ENCODE measurements around the gene LRP1.

The LRP1 gene

DNA sequence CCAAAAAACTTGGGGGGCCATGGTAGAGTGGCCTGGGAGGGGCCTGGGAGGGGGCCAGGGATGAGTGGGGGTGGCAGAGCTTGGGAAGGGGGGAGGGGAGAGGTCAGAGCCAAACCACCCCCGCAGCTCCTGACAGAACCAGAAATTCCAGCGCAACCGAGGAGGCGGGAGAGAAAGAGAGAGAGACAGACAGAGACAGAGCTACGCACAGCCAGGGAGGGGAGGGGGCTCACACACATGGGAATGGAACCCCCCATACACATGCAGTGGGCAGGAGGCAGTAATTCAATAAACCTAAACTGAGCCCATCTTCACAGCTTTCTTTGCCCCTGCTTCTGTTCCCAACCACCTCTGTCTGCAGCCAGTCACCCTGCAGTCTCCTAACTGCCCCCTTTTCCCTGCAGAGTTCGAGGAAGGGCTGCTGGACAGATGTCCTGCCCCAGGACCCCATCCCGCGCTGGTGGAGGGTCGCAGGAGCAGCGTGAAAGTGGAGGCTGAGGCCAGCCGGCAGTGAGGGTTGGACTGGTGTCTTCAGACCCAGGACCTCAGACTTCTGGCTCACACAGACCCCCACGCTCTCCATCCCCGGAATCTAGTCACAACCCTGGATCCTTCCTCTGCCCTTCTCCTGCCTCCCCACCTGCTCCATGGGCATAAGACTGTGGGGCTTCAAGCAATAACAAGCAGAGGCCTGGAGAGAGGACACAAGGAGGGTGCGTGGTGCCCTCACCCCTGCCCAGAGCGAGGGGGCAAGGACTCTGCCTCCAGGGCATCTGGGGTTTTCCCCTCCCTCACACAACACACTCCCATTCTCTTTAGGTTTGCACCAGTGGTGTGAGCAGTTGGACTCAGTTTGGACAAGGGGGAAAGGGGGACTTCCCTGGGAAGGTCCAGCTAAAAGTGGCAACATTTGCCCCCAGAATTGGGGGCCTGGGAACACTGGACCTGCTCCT, 33.8 kb upstream of the LRP1 start:
- H3K27ac ChIP-seq (replicated peaks), result no peak overlapping the region
- no peak for TF ChIP-seq SPI1 (IDR thresholded peaks at IDR 0.05; ENCODE audit: borderline replicate concordance, low read depth)
- TF ChIP-seq POLR2AphosphoS5 (IDR thresholded peaks at IDR 0.05; ENCODE audit: low read depth), result 0 out of 2 replicates have a peak, but pooled peaks have one; percentile 31
- H3K4me3 ChIP-seq (replicated peaks; ENCODE audit: insufficient read depth, low read length), result no peak overlapping the region
- H3K27me3 ChIP-seq (ENCODE audit: insufficient read depth, poor library complexity, severe bottlenecking), result no peaks in the 10 kb centered on the region
- DNase-seq (ENCODE audit: low read depth in 1 of 2, low spot score in 1 of 2), result no peak

DNA sequence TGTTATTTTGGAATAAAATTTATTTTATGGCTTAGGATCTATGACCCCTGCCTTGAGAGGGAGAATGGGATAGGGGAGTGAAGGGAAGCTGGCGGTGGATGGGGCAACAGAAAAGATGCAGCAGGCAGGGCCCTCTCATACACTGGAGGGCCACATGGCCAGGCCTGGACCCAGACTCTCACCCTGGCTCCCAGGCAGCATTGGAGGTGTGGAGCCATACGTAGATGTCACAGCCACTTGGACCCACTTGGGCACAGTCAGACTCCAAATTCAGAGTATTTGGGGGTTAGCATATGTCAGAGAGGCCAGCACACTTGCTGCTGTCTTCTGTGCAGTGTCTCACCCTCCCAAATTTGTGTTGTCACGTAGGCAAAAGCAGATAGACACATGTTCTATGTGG, 32.8 kb upstream of the LRP1 start:
- H3K27me3 ChIP-seq (ENCODE audit: insufficient read depth, poor library complexity, severe bottlenecking), result no peaks in the 10 kb centered on the region
- no peak overlapping the region for H3K4me3 ChIP-seq (replicated peaks; ENCODE audit: insufficient read depth, low read length)
- no peak overlapping the region for H3K27ac ChIP-seq (replicated peaks)
- DNase-seq (ENCODE audit: low read depth in 1 of 2, low spot score in 1 of 2), result no peak
- TF ChIP-seq, protein P1, sequence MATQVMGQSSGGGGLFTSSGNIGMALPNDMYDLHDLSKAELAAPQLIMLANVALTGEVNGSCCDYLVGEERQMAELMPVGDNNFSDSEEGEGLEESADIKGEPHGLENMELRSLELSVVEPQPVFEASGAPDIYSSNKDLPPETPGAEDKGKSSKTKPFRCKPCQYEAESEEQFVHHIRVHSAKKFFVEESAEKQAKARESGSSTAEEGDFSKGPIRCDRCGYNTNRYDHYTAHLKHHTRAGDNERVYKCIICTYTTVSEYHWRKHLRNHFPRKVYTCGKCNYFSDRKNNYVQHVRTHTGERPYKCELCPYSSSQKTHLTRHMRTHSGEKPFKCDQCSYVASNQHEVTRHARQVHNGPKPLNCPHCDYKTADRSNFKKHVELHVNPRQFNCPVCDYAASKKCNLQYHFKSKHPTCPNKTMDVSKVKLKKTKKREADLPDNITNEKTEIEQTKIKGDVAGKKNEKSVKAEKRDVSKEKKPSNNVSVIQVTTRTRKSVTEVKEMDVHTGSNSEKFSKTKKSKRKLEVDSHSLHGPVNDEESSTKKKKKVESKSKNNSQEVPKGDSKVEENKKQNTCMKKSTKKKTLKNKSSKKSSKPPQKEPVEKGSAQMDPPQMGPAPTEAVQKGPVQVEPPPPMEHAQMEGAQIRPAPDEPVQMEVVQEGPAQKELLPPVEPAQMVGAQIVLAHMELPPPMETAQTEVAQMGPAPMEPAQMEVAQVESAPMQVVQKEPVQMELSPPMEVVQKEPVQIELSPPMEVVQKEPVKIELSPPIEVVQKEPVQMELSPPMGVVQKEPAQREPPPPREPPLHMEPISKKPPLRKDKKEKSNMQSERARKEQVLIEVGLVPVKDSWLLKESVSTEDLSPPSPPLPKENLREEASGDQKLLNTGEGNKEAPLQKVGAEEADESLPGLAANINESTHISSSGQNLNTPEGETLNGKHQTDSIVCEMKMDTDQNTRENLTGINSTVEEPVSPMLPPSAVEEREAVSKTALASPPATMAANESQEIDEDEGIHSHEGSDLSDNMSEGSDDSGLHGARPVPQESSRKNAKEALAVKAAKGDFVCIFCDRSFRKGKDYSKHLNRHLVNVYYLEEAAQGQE (IDR thresholded peaks at IDR 0.05; ENCODE audit: insufficient replicate concordance, low read depth), result no peak
- no peak for TF ChIP-seq SPI1 (IDR thresholded peaks at IDR 0.05; ENCODE audit: borderline replicate concordance, low read depth)
- no peak for TF ChIP-seq GABPA (IDR thresholded peaks at IDR 0.05; ENCODE audit: low read depth)
- TF ChIP-seq POLR2AphosphoS5 (IDR thresholded peaks at IDR 0.05; ENCODE audit: low read depth), result no peak
- TF ChIP-seq, protein P2, sequence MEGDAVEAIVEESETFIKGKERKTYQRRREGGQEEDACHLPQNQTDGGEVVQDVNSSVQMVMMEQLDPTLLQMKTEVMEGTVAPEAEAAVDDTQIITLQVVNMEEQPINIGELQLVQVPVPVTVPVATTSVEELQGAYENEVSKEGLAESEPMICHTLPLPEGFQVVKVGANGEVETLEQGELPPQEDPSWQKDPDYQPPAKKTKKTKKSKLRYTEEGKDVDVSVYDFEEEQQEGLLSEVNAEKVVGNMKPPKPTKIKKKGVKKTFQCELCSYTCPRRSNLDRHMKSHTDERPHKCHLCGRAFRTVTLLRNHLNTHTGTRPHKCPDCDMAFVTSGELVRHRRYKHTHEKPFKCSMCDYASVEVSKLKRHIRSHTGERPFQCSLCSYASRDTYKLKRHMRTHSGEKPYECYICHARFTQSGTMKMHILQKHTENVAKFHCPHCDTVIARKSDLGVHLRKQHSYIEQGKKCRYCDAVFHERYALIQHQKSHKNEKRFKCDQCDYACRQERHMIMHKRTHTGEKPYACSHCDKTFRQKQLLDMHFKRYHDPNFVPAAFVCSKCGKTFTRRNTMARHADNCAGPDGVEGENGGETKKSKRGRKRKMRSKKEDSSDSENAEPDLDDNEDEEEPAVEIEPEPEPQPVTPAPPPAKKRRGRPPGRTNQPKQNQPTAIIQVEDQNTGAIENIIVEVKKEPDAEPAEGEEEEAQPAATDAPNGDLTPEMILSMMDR (IDR thresholded peaks at IDR 0.05; ENCODE audit: insufficient read depth, low read length), result no peak

DNA sequence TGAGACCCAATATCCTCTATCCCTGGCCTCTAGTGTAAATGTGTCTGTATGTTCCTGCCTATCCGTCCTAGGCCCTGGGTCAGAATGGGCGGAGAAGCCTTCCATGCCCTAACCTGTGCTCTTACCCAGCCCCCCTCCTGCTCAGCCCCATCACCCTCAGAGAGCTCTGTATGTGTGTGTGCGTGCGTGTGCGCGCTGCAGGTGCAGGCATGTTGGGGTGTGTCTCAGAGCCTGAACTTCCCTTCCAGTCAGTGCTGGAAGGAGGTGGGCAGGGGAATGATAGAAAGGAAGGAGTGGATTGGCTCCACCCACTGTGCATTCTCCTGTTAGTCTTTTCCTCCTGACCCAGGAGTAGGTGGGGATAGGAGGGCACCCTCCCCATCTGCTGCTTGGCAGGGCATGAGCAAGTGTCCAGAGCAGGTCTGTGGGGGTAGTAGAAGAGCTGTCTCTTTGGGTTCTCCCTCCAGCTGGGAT, 32.1 kb upstream of the LRP1 start:
- TF ChIP-seq, protein P1 (IDR thresholded peaks at IDR 0.05; ENCODE audit: insufficient replicate concordance, low read depth), result no peak
- TF ChIP-seq POLR2AphosphoS5 (IDR thresholded peaks at IDR 0.05; ENCODE audit: low read depth) (no peak), SPI1 (IDR thresholded peaks at IDR 0.05; ENCODE audit: borderline replicate concordance, low read depth) (no peak), GABPA (IDR thresholded peaks at IDR 0.05; ENCODE audit: low read depth) (no peak)
- TF ChIP-seq, protein P2 (IDR thresholded peaks at IDR 0.05; ENCODE audit: insufficient read depth, low read length), result no peak
- H3K27ac ChIP-seq (replicated peaks), result no peak overlapping the region
- H3K4me3 ChIP-seq (replicated peaks; ENCODE audit: insufficient read depth, low read length), result no peak overlapping the region
- no peak for DNase-seq (ENCODE audit: low read depth in 1 of 2, low spot score in 1 of 2)
- no peaks in the 10 kb centered on the region for H3K27me3 ChIP-seq (ENCODE audit: insufficient read depth, poor library complexity, severe bottlenecking)

DNA sequence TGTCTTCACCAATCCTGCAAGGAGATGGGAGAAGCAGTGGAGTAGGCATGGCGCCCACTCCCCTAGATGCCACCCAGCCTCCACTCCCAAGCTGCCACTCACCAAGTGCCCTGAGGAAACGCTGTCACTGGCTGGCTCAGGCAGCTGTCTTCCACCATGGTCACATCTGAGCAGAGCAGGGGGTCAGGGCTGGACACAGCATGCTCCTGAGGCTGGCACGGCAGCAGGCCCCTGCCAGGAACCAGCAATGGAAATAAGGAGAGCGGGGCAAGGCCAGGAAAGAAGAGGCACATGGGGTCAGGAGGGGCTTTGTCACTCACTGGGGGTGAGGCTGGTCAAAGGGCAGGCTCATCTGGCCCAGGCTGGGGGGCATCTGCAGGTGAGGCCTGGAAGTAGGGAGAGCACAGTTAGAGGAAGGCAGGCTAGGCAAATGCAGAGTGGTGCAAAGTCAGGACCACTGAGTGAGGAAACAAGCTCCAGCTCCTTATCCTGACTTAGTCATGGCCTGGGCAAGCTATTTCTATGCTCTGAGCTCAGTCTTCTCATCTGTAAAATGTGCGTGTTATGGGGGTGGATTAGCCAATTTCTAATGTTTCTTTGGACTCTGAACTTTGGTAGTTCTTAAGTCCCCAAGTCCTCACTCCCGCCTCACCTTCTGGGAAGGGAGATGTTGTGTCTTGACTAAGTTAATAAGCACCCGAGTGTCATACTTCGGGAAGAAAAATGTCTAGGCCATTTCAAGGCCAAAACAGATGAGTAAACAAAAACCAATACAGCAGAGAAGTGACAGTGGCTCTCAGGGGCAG, 31.3 kb upstream of the LRP1 start:
- H3K27ac ChIP-seq (replicated peaks), result no peak overlapping the region
- no peak for DNase-seq (ENCODE audit: low read depth in 1 of 2, low spot score in 1 of 2)
- TF ChIP-seq GABPA (IDR thresholded peaks at IDR 0.05; ENCODE audit: low read depth) (no peak), SPI1 (IDR thresholded peaks at IDR 0.05; ENCODE audit: borderline replicate concordance, low read depth) (no peak), POLR2AphosphoS5 (IDR thresholded peaks at IDR 0.05; ENCODE audit: low read depth) (no peak)
- TF ChIP-seq, protein P2 (IDR thresholded peaks at IDR 0.05; ENCODE audit: insufficient read depth, low read length), result no peak
- TF ChIP-seq, protein P1 (IDR thresholded peaks at IDR 0.05; ENCODE audit: insufficient replicate concordance, low read depth), result no peak
- no peak overlapping the region for H3K4me3 ChIP-seq (replicated peaks; ENCODE audit: insufficient read depth, low read length)
- H3K27me3 ChIP-seq (ENCODE audit: insufficient read depth, poor library complexity, severe bottlenecking), result no peaks in the 10 kb centered on the region
